Loucy (cell line): ENCODE data around the gene TECPR2.

Experiments
- H2AFZ ChIP-seq: fragments of 200-600 bp; sonication (generic); 2 replicates; pipeline ENCODE4 v1.6.0; 2016; ENCODE audit warnings: antibody characterized with exemption, mild to moderate bottlenecking, low read length, moderate library complexity
- H3F3A ChIP-seq: fragments of 200-600 bp; 2 replicates; pipeline ENCODE4 v1.6.0; 2016; ENCODE audit warnings: antibody characterized with exemption, low read depth, mild to moderate bottlenecking
- H3K27me3 ChIP-seq: fragments of 200-600 bp; sonication (generic); 2 replicates; pipeline ENCODE4 v1.6.1; 2014; ENCODE audit warnings: low read length, mild to moderate bottlenecking; ENCODE audit not compliant: insufficient read depth, poor library complexity, severe bottlenecking
- H3K36me3 ChIP-seq: fragments of 200-600 bp; sonication (generic); 2 replicates; pipeline ENCODE4 v1.6.1; 2016; ENCODE audit warnings: low read length; ENCODE audit not compliant: insufficient read depth
- H3K4me1 ChIP-seq: fragments of 200-600 bp; sonication (generic); 2 replicates; pipeline ENCODE4 v1.5.1; 2014; ENCODE audit warnings: low read length, mild to moderate bottlenecking; ENCODE audit not compliant: insufficient read depth, poor library complexity, severe bottlenecking
- H3K4me2 ChIP-seq: fragments of 200-600 bp; sonication (generic); 2 replicates; pipeline ENCODE4 v1.6.0; 2014; ENCODE audit warnings: antibody characterized with exemption, low read length, low read depth, mild to moderate bottlenecking; ENCODE audit not compliant: poor library complexity, severe bottlenecking
- H3K4me3 ChIP-seq: fragments of 200-600 bp; sonication (generic); 2 replicates; pipeline ENCODE4 v1.5.1; 2014; ENCODE audit warnings: low read length, mild to moderate bottlenecking, mixed read lengths; ENCODE audit not compliant: poor library complexity, severe bottlenecking
- H3K79me2 ChIP-seq: fragments of 200-600 bp; sonication (generic); 2 replicates; pipeline ENCODE4 v1.6.1; 2014; ENCODE audit warnings: low read length; ENCODE audit not compliant: insufficient read depth
- H3K9ac ChIP-seq: fragments of 200-600 bp; sonication (generic); 2 replicates; pipeline ENCODE4 v1.6.0; 2014; ENCODE audit warnings: mild to moderate bottlenecking, low read depth, low read length, moderate library complexity; ENCODE audit not compliant: poor library complexity, severe bottlenecking
- H3K9me2 ChIP-seq: fragments of 200-600 bp; sonication (generic); replicated peaks from 2 replicates; pipeline ENCODE4 v1.6.1; 2016; ENCODE audit warnings: low read depth, low read length, mixed read lengths
- H3K9me3 ChIP-seq: fragments of 200-600 bp; sonication (generic); 2 replicates; pipeline ENCODE4 v1.6.1; 2014; ENCODE audit warnings: mild to moderate bottlenecking, antibody characterized with exemption, low read length, low read depth; ENCODE audit not compliant: insufficient read depth
- H4K20me1 ChIP-seq: fragments of 200-600 bp; sonication (generic); 2 replicates; pipeline ENCODE4 v1.6.0; 2014; ENCODE audit warnings: antibody characterized with exemption, low read length, mild to moderate bottlenecking; ENCODE audit not compliant: insufficient read depth, poor library complexity, severe bottlenecking
- CTCF ChIP-seq: fragments of 200-600 bp; sonication (generic); conservative IDR thresholded peaks from 2 replicates; pipeline ENCODE4 v1.5.1; 2014; ENCODE audit warnings: mild to moderate bottlenecking, antibody characterized with exemption, low read length
- EZH2phosphoT487 ChIP-seq: fragments of 200-600 bp; IDR thresholded peaks from 2 replicates; pipeline ENCODE4 v1.6.1; 2018; ENCODE audit warnings: antibody characterized with exemption, mild to moderate bottlenecking, moderate library complexity, borderline replicate concordance

TECPR2 gene

GRCh38 chr14:102451064-102451352, 88.3 kb downstream of the TECPR2 start:
- Histone ChIP-seq H3K36me3 (no peaks in the 10 kb centered on the region), H3K9me2 (no peaks in the 10 kb centered on the region), H3K9ac (no peak overlapping the region), H3F3A (no peaks in the 10 kb centered on the region), H2AFZ (no peak overlapping the region), H3K27me3 (no peaks in the 10 kb centered on the region), H3K79me2 (no peaks in the 10 kb centered on the region), H3K4me3 (no peak overlapping the region), H3K4me2 (no peak overlapping the region), H4K20me1 (no peaks in the 10 kb centered on the region), H3K4me1 (no peaks in the 10 kb centered on the region), H3K9me3 (no peaks in the 10 kb centered on the region)
- no peak for TF ChIP-seq CTCF
- TF ChIP-seq EZH2phosphoT487, result no peak

- no peak overlapping the region for H2AFZ ChIP-seq
- no peaks in the 10 kb centered on the region for H3K79me2 ChIP-seq
- TF ChIP-seq EZH2phosphoT487 (no peak), CTCF (no peak)
- no peaks in the 10 kb centered on the region for H4K20me1 ChIP-seq
- no peak overlapping the region for H3K4me3 ChIP-seq
- no peaks in the 10 kb centered on the region for H3K36me3 ChIP-seq
- H3K4me1 ChIP-seq, result no peaks in the 10 kb centered on the region
- no peaks in the 10 kb centered on the region for H3F3A ChIP-seq
- H3K9ac ChIP-seq, result no peak overlapping the region
- no peaks in the 10 kb centered on the region for H3K27me3 ChIP-seq
- H3K4me2 ChIP-seq, result no peak overlapping the region
- no peaks in the 10 kb centered on the region for H3K9me3 ChIP-seq
- no peaks in the 10 kb centered on the region for H3K9me2 ChIP-seq
Measured at GRCh38 chr14:102452302-102452701, 89.6 kb downstream of the TECPR2 start.

- H3K9me2 ChIP-seq, result no peaks in the 10 kb centered on the region
- H2AFZ ChIP-seq, result no peak overlapping the region
- no peak overlapping the region for H3K9ac ChIP-seq
- no peaks in the 10 kb centered on the region for H3K79me2 ChIP-seq
- no peak overlapping the region for H3K4me3 ChIP-seq
- no peaks in the 10 kb centered on the region for H3F3A ChIP-seq
- no peaks in the 10 kb centered on the region for H3K36me3 ChIP-seq
- H3K4me1 ChIP-seq, result no peaks in the 10 kb centered on the region
- TF ChIP-seq EZH2phosphoT487 (no peak), CTCF (no peak)
- H3K27me3 ChIP-seq, result no peaks in the 10 kb centered on the region
- H3K9me3 ChIP-seq, result no peaks in the 10 kb centered on the region
- no peaks in the 10 kb centered on the region for H4K20me1 ChIP-seq
- no peak overlapping the region for H3K4me2 ChIP-seq
Measured at GRCh38 chr14:102454711-102455110, 92.0 kb downstream of the TECPR2 start.
